Bronchial epithelial cell (primary cell): ENCODE results near the gene TMEM107. TPM values are rescaled to one million over a fixed set of nuclear protein-coding genes. Genes with fewer than 3 reads are reported as not detected.
A peak's percentile ranks its signal among the peaks of the same experiment; 100 is the strongest.

ENCODE experiments used
- DNase-seq: peaks from one replicate; pipeline ENCODE4 v3.0.0-alpha.2; 2010; ENCODE audit warnings: low read depth
- FAIRE-seq: peaks from 2 replicates; lab custom pipeline; 2011; peaks lifted over from hg19 to GRCh38; lab: Jason Lieb, UNC
- H3K27me3 ChIP-seq: 2 replicates; pipeline ENCODE4 v1.5.1; 2011; ENCODE audit warnings: low read length; ENCODE audit not compliant: control insufficient read depth, insufficient read depth
- H3K36me3 ChIP-seq: 2 replicates; pipeline ENCODE4 v1.5.1; 2011; ENCODE audit warnings: low read length; ENCODE audit not compliant: control insufficient read depth, insufficient read depth
- H3K4me3 ChIP-seq: 2 replicates; pipeline ENCODE4 v1.5.1; 2011; ENCODE audit warnings: mild to moderate bottlenecking, low read depth, low read length, control low read depth
- CTCF ChIP-seq: IDR thresholded peaks from 2 replicates; pipeline ENCODE4 v1.5.1; 2011; ENCODE audit warnings: mild to moderate bottlenecking, moderate library complexity, low read length, control low read depth, inconsistent platforms; ENCODE audit not compliant: insufficient read depth, severe bottlenecking
- total RNA-seq: library from RNA; depleted of rRNA; stranded (reverse); fragments of >200 nt; gene quantifications from 2 replicates; pipeline ENCODE4 v1.2.1, GENCODE V29; 2014

Gene TMEM107
- total RNA-seq, 1 donor from 2014 or later = 24.2 TPM

DNA sequence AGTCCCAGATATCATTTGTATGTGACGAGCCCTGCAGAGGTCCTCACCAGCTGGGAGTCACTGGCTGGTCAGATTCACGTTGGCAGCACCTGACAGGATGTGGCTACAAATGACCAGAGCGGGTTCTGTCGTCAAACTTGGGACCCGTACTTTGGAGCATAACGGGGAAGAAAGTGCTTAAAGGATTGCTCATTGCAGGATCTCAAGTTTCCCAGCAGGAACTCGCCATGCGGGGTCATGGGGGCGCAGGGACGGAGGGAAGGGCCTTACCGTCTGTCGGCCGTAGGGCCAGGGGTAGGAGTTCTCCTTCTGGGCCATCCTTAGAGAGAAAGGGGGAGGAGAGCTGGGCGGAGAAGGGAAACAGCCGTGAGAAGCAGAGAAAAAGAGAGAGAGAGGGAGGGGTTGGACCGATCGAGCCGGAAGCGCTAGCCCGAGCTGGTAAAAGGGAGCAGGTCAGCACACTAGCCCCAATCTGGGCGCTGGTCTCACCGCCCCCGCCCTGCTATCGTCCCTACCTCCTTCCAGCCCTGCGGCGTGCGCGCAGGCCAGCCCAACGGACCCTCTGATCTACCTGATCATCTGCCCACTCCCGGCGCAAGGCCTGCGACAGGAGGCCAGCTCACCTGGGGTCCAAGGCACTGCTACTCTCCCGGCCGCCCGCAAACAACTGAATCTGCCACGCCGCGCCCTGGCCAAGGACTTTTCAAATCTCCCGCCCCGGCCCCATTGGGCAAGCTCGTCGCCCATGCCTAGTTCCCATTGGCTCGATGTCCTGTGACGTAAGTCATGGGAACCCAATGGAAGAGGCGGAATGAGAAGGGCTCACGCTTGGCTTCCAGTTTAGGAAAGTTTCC, 34.0 kb upstream of the TMEM107 start, which contains the start of gene AURKB:
TSS of gene AURKB (minus strand) at position 669 of the 854 bp plus-strand sequence. CDS start at position 318, 351 bp downstream.
- no peaks in the 10 kb centered on the region for H3K36me3 ChIP-seq
- H3K4me3 ChIP-seq = peak within 1 kb of the TSS; percentile 72
- no peak for FAIRE-seq
- no peak for TF ChIP-seq CTCF
- DNase-seq = peak; percentile 92
- no peaks in the 10 kb centered on the region for H3K27me3 ChIP-seq

GRCh38 chr17:8206536-8206935, 30.4 kb upstream of the TMEM107 start:
- no peak for DNase-seq
- Histone ChIP-seq H3K4me3 (no peak overlapping the region), H3K27me3 (no peaks in the 10 kb centered on the region), H3K36me3 (peaks cover 2% of the 10 kb centered on the region)
- TF ChIP-seq CTCF = no peak
- no peak for FAIRE-seq

- no peak overlapping the region for H3K4me3 ChIP-seq
- no peaks in the 10 kb centered on the region for H3K27me3 ChIP-seq
- peaks cover 2% of the 10 kb centered on the region for H3K36me3 ChIP-seq
- FAIRE-seq (no peak), DNase-seq (no peak)
- TF ChIP-seq CTCF = no peak
Observed at GRCh38 chr17:8204761-8205555, 28.8 kb upstream of the TMEM107 start.

DNA sequence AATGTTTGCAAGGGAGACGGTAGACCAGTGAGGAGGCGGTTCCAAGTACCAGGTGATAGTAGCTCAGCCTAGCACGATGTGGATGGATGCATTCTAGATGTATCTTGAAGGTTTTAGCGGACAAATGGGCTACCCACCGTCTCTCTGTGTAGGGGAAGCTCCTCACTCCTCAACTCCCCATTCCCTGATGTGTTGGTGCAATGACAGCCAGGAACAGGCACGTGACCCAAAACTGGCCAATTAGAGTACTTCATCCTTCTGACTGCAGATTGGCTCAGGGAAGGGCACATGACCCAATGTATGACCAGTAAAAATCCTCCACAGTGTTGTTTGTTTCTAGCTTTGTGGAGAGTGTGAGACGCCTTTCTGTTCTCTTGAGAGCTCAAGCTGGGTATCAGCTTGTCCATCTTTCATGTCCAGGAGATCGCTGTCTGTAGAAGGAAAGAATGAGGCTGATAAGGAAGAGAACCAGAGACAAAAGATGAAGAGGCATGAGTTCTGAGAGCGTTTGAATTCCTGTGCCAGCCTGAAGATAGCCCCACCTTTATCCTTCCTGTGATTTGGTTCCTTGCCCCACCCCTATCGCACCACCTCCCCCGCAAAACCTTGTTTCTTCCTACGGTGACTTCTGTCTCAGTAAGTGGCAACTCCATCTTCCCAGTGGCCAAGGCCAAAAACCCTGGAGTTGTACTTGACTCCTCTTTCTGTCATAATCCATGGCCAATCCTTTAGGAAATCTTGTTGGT, 16.1 kb upstream of the TMEM107 start:
- H3K27me3 ChIP-seq = no peaks in the 10 kb centered on the region
- no peak for TF ChIP-seq CTCF
- DNase-seq (peak; percentile 92), FAIRE-seq (peak; percentile 36)
- H3K4me3 ChIP-seq = peak overlapping the region; percentile 26
- H3K36me3 ChIP-seq = no peaks in the 10 kb centered on the region

DNA sequence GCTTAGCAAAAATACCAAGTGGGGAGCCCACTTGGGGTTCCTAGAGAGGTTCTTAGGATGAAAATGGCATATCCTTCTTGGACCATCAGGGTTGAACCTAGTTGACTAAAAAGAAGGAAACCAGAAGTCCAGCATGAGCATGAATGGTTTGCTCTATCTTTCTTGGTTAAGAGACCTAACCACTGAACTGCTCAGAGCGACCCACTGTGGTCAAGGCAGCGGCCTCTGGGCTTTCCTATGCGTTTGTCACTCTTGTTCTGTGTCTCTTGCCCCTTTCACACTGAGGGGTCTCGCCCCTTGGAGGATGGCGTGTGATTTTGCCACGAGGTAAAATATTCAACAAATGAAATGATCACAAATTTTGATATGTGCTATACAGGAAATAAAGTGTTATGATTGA, 14.3 kb upstream of the TMEM107 start:
- H3K27me3 ChIP-seq = no peaks in the 10 kb centered on the region
- no peak for TF ChIP-seq CTCF
- FAIRE-seq (no peak), DNase-seq (no peak)
- H3K36me3 ChIP-seq = no peaks in the 10 kb centered on the region
- H3K4me3 ChIP-seq = no peak overlapping the region
